Measurements from ENCODE around the gene KIF18B. TPM values are rescaled to one million over a fixed set of nuclear protein-coding genes. Genes with fewer than 3 reads are reported as not detected.

The KIF18B gene
- polyA plus RNA-seq, 1 experiment: 2.4 TPM

- CTCF ChIA-PET: interaction anchor here (0.6 to 8.0 kb wide), 7 partner anchors 20 to 237 kb away, joined by 3 to 50 read pairs (median 6); partner anchors contain the start of gene ACBD4
- Histone ChIP-seq H3K4me3 (ENCODE audit: low read depth, low read length) (peak overlapping the region; percentile 98), H3K27me3 (ENCODE audit: control insufficient read depth, insufficient read depth, low read length) (no peaks in the 10 kb centered on the region), H3K27ac (ENCODE audit: low read depth, low read length) (peak overlapping the region; percentile 94), H3K9me3 (ENCODE audit: control insufficient read depth, insufficient read depth, low read length) (peaks cover 3% of the 10 kb centered on the region; the same call in 1 of the 2 replicates)
- DNase-seq (ENCODE audit: low read depth, low spot score): no peak
- POLR2A ChIA-PET: interaction anchor here (0.6 to 1.7 kb wide), 5 partner anchors 12 to 250 kb away, joined by 3 to 9 read pairs (median 4); partner anchors contain the start of genes HEXIM1 and NMT1
- TF ChIP-seq CTCF (IDR thresholded peaks at IDR 0.05; ENCODE audit: low read depth, low read length): no peak
These were observed 48.9 kb downstream of the KIF18B start for GRCh38 chr17:44898768-44899073.

- DNase-seq (ENCODE audit: low read depth, low spot score): no peak
- Histone ChIP-seq H3K27ac (ENCODE audit: low read depth, low read length) (no peak overlapping the region), H3K27me3 (ENCODE audit: control insufficient read depth, insufficient read depth, low read length) (no peaks in the 10 kb centered on the region), H3K4me3 (ENCODE audit: low read depth, low read length) (no peak overlapping the region), H3K9me3 (ENCODE audit: control insufficient read depth, insufficient read depth, low read length) (no peaks in the 10 kb centered on the region)
- no peak for TF ChIP-seq CTCF (IDR thresholded peaks at IDR 0.05; ENCODE audit: low read depth, low read length)
- POLR2A ChIA-PET: no interaction called here
- CTCF ChIA-PET: interaction anchor here (0.7 to 1.8 kb wide), 3 partner anchors 13 to 241 kb away, joined by 3 to 4 read pairs (median 4); partner anchors contain the start of gene ACBD4
These were observed 52.9 kb downstream of the KIF18B start for GRCh38 chr17:44894642-44895041.

- DNase-seq (ENCODE audit: low read depth, low spot score): no peak
- Histone ChIP-seq H3K27me3 (ENCODE audit: control insufficient read depth, insufficient read depth, low read length) (no peaks in the 10 kb centered on the region), H3K4me3 (ENCODE audit: low read depth, low read length) (no peak overlapping the region), H3K27ac (ENCODE audit: low read depth, low read length) (no peak overlapping the region), H3K9me3 (ENCODE audit: control insufficient read depth, insufficient read depth, low read length) (no peaks in the 10 kb centered on the region)
- no peak for TF ChIP-seq CTCF (IDR thresholded peaks at IDR 0.05; ENCODE audit: low read depth, low read length)
- CTCF ChIA-PET: interaction anchor here (1.0 to 1.3 kb wide), 2 partner anchors 27 to 113 kb away, joined by 3 to 6 read pairs; no protein-coding TSS in a partner anchor
- POLR2A ChIA-PET: no interaction called here
These were observed 55.3 kb downstream of the KIF18B start for GRCh38 chr17:44892250-44892649.

GRCh38 chr17:44889003-44889402 is 58.6 kb downstream of the KIF18B start:
- Histone ChIP-seq H3K4me3 (ENCODE audit: low read depth, low read length) (no peak overlapping the region), H3K9me3 (ENCODE audit: control insufficient read depth, insufficient read depth, low read length) (no peaks in the 10 kb centered on the region), H3K27me3 (ENCODE audit: control insufficient read depth, insufficient read depth, low read length) (no peaks in the 10 kb centered on the region), H3K27ac (ENCODE audit: low read depth, low read length) (no peak overlapping the region)
- ChIA-PET CTCF (interaction anchor here (1.1 kb wide), 1 partner anchor 21 kb away, joined by 4 read pairs; no protein-coding TSS in a partner anchor), POLR2A (no interaction called here)
- no peak for TF ChIP-seq CTCF (IDR thresholded peaks at IDR 0.05; ENCODE audit: low read depth, low read length)
- DNase-seq (ENCODE audit: low read depth, low spot score): no peak

- no peak overlapping the region for H3K4me3 ChIP-seq (ENCODE audit: low read depth, low read length)
- H3K9me3 ChIP-seq (ENCODE audit: control insufficient read depth, insufficient read depth, low read length): no peaks in the 10 kb centered on the region
- no peak overlapping the region for H3K27ac ChIP-seq (ENCODE audit: low read depth, low read length)
- no peak for DNase-seq (ENCODE audit: low read depth, low spot score)
- ChIA-PET POLR2A (interaction anchor here (0.6 kb wide), 1 partner anchor 341 kb away, joined by 3 read pairs; no protein-coding TSS in a partner anchor), CTCF (interaction anchor here (0.5 to 1.0 kb wide), 3 partner anchors 9 to 978 kb away, joined by 3 to 4 read pairs (median 3); no protein-coding TSS in a partner anchor)
- no peak for TF ChIP-seq CTCF (IDR thresholded peaks at IDR 0.05; ENCODE audit: low read depth, low read length)
- H3K27me3 ChIP-seq (ENCODE audit: control insufficient read depth, insufficient read depth, low read length): no peaks in the 10 kb centered on the region
These were observed 59.3 kb downstream of the KIF18B start for GRCh38 chr17:44887971-44888954.
